Kidney (tissue), 14 donors: Measurements from ENCODE around the gene ZNF493. TPM values are rescaled to one million over a fixed set of nuclear protein-coding genes. Genes with fewer than 3 reads are reported as not detected.
A peak's percentile ranks its signal among the peaks of the same experiment; 100 is the strongest.

ENCODE experiments used
- DNase-seq, 5 donors: peaks; one replicate each; pipeline ENCODE4 v3.0.0-alpha.2; 2013 to 2020
- FAIRE-seq: peaks from 2 replicates; lab custom pipeline; 2012; peaks lifted over from hg19 to GRCh38; lab: Jason Lieb, UNC
- H3K27ac ChIP-seq, 2 donors: one replicate each; pipeline ENCODE4 v1.7.0; 2013; ENCODE audit warnings: low read depth in 2 of 2, low read length in 2 of 2, inconsistent platforms in 1 of 2
- H3K27me3 ChIP-seq: one replicate; pipeline ENCODE4 v1.7.1; 2013; ENCODE audit warnings: low read length, inconsistent platforms; ENCODE audit not compliant: control insufficient read depth, insufficient read depth
- H3K36me3 ChIP-seq, 3 donors: one replicate each; pipeline versions ENCODE4 v1.7.0 to v1.7.1; 2013; ENCODE audit warnings: low read length in 3 of 3, control low read depth in 1 of 3, inconsistent platforms in 1 of 3; ENCODE audit not compliant: insufficient read depth in 3 of 3, control insufficient read depth in 2 of 3
- H3K4me1 ChIP-seq, 3 donors: one replicate each; pipeline versions ENCODE4 v1.7.0 to v1.7.1; 2013; ENCODE audit warnings: low read length in 3 of 3, inconsistent platforms in 1 of 3, low read depth in 1 of 3; ENCODE audit not compliant: control insufficient read depth in 2 of 3, insufficient read depth in 2 of 3
- H3K4me3 ChIP-seq, 3 donors: one replicate each; pipeline versions ENCODE4 v1.7.0 to v1.8.1; 2013; ENCODE audit warnings: low read length in 3 of 3, control low read depth in 1 of 3, inconsistent platforms in 1 of 3
- H3K9ac ChIP-seq, 3 donors: one replicate each; pipeline versions ENCODE4 v1.7.0 to v1.7.1; 2013; ENCODE audit warnings: low read length in 3 of 3, control low read depth in 1 of 3, inconsistent platforms in 1 of 3
- H3K9me3 ChIP-seq, 3 donors: one replicate each; pipeline versions ENCODE4 v1.7.0 to v1.7.1; 2013; ENCODE audit warnings: low read length in 3 of 3, control low read depth in 1 of 3, inconsistent platforms in 1 of 3; ENCODE audit not compliant: control insufficient read depth in 2 of 3, insufficient read depth in 1 of 3
- CTCF ChIP-seq: IDR thresholded peaks from 3 replicates; pipeline ENCODE4 v1.5.1; 2012; ENCODE audit warnings: mild to moderate bottlenecking, moderate library complexity, borderline replicate concordance; ENCODE audit not compliant: insufficient read depth; ENCODE audit errors: extremely low read depth
- intact Hi-C: fragments of 100-400 bp; cut with DNase I; formaldehyde crosslinking; loops from one replicate; pipeline ENCODE4 v1.11.1; 2022
- polyA plus RNA-seq: library from polyadenylated mRNA; stranded (reverse); fragments of 350-450 nt; fragmentation: Illumina TruSeq; extraction: RNeasy Lipid Tissue Mini Kit (QIAGEN cat#74804); gene quantifications from one replicate; pipeline ENCODE4 v1.2.3, GENCODE V29; 2014; ENCODE audit warnings: low read depth, low replicate concordance; ENCODE audit not compliant: insufficient read depth
- total RNA-seq: library from RNA; stranded (reverse); fragmentation: NEBNext Ultra II Directional; extraction: Animal tissue kit (Norgen Biotek cat#: 25700); gene quantifications from one replicate; pipeline ENCODE4 v1.2.1, GENCODE V29; 2021
- donor health status: control.
- donor health status: control.
- donor health status: control.
- donor health status: control.
- donor health status: control.
- donor health status: DM: yes; HTN: yes; CAD: no.
- donor health status: Normal renal cell carcinoma (clear cell type).

Gene ZNF493
- total and polyA plus RNA-seq, 2 donors from 2014 or later: 7.1 to 26.7 TPM

- intact Hi-C loops: no loop called here
- H3K27me3 ChIP-seq: no peaks in the 10 kb centered on the region
- no peaks in the 10 kb centered on the region for H3K36me3 ChIP-seq
- H3K27ac ChIP-seq: no peak overlapping the region
- no peak for TF ChIP-seq CTCF
- peaks cover 0 to 6% (median 2%) of the 10 kb centered on the region in 3 donors for H3K9me3 ChIP-seq
- no peak for FAIRE-seq
- H3K9ac ChIP-seq: no peak overlapping the region
- H3K4me1 ChIP-seq: peaks cover 0 to 4% (median 0%) of the 10 kb centered on the region in 3 donors
- DNase-seq: no peak
- no peak overlapping the region for H3K4me3 ChIP-seq
These were observed 37.6 kb downstream of the ZNF493 start for GRCh38 chr19:21434516-21434915.

DNA sequence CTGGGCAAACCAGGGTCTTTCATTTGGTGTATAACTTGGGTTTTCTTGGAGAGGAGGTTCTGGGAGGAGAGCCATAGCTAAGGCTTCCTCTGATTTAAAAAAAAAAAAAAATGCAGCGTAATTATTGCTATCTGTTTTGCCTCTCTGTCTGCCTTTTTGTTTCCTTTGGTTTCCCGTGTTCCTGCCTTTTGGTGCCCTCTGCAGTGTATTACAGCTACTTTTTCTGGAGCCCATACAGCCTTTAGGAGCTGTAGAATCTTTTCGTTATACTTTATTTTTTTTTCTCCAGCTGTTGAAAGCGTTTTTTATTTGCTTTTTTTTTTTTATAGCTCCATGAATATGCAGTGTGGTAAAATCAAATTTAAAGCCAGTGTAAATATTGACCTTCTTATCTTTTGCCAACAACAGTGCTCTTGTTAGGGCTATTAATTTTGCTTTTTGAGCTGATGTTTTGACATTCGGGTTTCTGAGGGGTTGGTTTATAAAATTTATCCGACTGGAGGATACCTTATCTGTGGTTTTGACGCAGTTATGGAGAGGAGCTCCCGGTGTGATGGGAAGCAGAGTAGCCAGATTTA is 38.1 kb downstream of the ZNF493 start:
- peaks cover 0 to 4% (median 0%) of the 10 kb centered on the region in 3 donors for H3K4me1 ChIP-seq
- intact Hi-C loops: no loop called here

GRCh38 chr19:21439201-21439751 is 42.3 kb downstream of the ZNF493 start:
- Histone ChIP-seq H3K27me3 (no peaks in the 10 kb centered on the region), H3K9me3 (no peaks in the 10 kb centered on the region)
- no peak for DNase-seq

More for the DNA sequence above, 38.1 kb downstream of the ZNF493 start:
- H3K9ac ChIP-seq: no peak overlapping the region
- H3K27ac ChIP-seq: no peak overlapping the region
- no peak for DNase-seq
- H3K36me3 ChIP-seq: no peaks in the 10 kb centered on the region
- no peak overlapping the region for H3K4me3 ChIP-seq
- TF ChIP-seq CTCF: no peak
- no peaks in the 10 kb centered on the region for H3K27me3 ChIP-seq
- peaks cover 0 to 6% (median 2%) of the 10 kb centered on the region in 3 donors for H3K9me3 ChIP-seq
- FAIRE-seq: no peak

More at GRCh38 chr19:21439201-21439751, 42.3 kb downstream of the ZNF493 start:
- H3K4me1 ChIP-seq: peaks cover 0 to 4% (median 0%) of the 10 kb centered on the region in 3 donors
- peak overlapping the region in 1 of 3 donors; percentile 18 for H3K4me3 ChIP-seq
- no peak for FAIRE-seq
- H3K9ac ChIP-seq: peak overlapping the region in 1 of 3 donors; percentile 23
- TF ChIP-seq CTCF: no peak
- intact Hi-C loops: no loop called here
- H3K36me3 ChIP-seq: no peaks in the 10 kb centered on the region
- H3K27ac ChIP-seq: no peak overlapping the region
